Measurements from ENCODE around the gene PNKP.

PNKP gene

DNA sequence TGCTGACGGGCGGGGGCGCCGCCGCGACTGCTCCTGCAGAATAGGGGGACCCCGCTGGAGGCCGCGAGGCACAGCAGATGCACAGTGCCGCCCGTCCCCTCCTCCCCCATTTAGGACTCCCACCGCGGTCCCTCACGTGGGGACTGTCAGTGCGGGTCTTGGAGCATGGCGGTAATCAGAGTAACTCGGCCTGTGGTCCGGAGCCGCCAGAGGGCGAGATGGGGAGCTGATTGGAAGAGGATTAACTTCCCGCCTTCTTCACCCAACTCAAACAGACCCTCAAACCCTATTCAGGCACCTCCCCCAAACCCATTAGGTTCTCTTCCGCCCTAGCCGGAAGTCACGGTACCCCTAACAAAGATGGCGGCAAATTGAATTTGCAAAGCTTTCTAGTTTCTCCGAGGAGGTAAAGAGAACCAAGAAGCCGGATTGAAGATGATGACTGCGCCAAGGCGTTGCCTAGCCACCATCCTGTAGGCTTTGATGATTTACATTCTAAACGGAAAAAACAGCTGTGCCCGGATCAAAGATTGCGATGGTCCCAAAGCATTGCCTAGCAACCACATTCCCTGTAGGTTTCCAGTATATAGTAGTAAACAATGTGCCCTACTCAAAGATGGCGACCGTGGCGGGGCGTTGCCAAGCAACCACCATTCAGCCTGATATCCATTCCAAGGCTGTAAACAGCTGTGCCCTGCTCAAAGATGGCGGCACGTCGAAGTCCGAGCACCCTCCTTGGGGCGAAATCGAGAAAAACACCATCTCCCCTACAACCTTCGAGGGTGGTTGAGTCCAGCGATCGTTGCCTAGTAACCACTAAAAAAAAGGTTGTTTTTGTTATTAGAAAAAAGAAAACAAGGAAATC, 54.1 kb downstream of the PNKP start, which contains the start of gene FUZ:
TSS of gene FUZ (minus strand) at position 296 of the 865 bp plus-strand sequence. CDS start at position 110, 186 bp downstream.
- peak; percentile 96 for DNase-seq

- no peak for DNase-seq
These were observed 54.9 kb downstream of the PNKP start for GRCh38 chr19:49812452-49812996.

- no peak for DNase-seq
These were observed 56.0 kb downstream of the PNKP start for GRCh38 chr19:49811328-49811727.

Data from NCI-H2227 treated with DMSO at 0.1 percent for 48 hours (cell line).